HT-29 (cell line): ENCODE results near the gene THAP2. TPM values are rescaled to one million over a fixed set of nuclear protein-coding genes. Genes with fewer than 3 reads are reported as not detected.

ENCODE experiments used
- DNase-seq: peaks from one replicate; pipeline ENCODE4 v3.0.0-alpha.2; 2015; ENCODE audit warnings: low spot score
- small RNA-seq: library from RNA; depleted of rRNA; stranded (forward); fragments of <200 nt; gene quantifications from one replicate; pipeline ENCODE3, GENCODE V24; 2014
- total RNA-seq: library from RNA; depleted of rRNA; stranded (reverse); fragments of >200 nt; shearing (Covaris generic); gene quantifications from 2 replicates; pipeline ENCODE4 v1.2.3, GENCODE V29; 2014; rRNA removed

THAP2 gene
- total RNA-seq, 1 experiment from 2014 or later, result 0.36 TPM

GRCh38 chr12:71703206-71703605 lies 39.1 kb downstream of the THAP2 start:
- DNase-seq, result no peak

GRCh38 chr12:71704920-71705319 lies 40.8 kb downstream of the THAP2 start:
- DNase-seq, result no peak

GRCh38 chr12:71708658-71709057 lies 44.6 kb downstream of the THAP2 start:
- no peak for DNase-seq

- DNase-seq, result peak; percentile 41
These were observed 46.4 kb downstream of the THAP2 start for GRCh38 chr12:71710276-71711125.

- no peak for DNase-seq
These were observed 54.5 kb downstream of the THAP2 start for GRCh38 chr12:71718611-71719010.

- DNase-seq, result no peak
These were observed 55.7 kb downstream of the THAP2 start for GRCh38 chr12:71719647-71720370.

- DNase-seq, result no peak
These were observed 57.8 kb downstream of the THAP2 start for GRCh38 chr12:71721783-71722505.

GRCh38 chr12:71725011-71725410 lies 60.9 kb downstream of the THAP2 start:
- no peak for DNase-seq

- DNase-seq, result no peak
These were observed 62.4 kb downstream of the THAP2 start for GRCh38 chr12:71726548-71726947.

- no peak for DNase-seq
These were observed 63.9 kb downstream of the THAP2 start for GRCh38 chr12:71727958-71728357.

Small RNAs within 50 kb of the gene (small RNA-seq; reads per million reads assigned to genes)
- gene RF00560, result not detected

Other genes with a start within 250 kb of the THAP2 start
- gene LGR5, start 224.5 kb upstream of the THAP2 start, total RNA-seq, result 4.1 and 7.6 TPM in 2 replicates
- 7.7 and 12.8 TPM in 2 replicates for gene ZFC3H1, start 453 bp upstream of the THAP2 start, total RNA-seq
- 8.3 and 19.6 TPM in 2 replicates for gene TMEM19, start 21.8 kb downstream of the THAP2 start, total RNA-seq
- gene RAB21, start 90.6 kb downstream of the THAP2 start, total RNA-seq, result 4.9 and 14.3 TPM in 2 replicates
- gene TBC1D15, start 175.5 kb downstream of the THAP2 start, total RNA-seq, result 6.6 and 6.7 TPM in 2 replicates